GM18870 (cell line): ENCODE results near the gene PRDM12.

Experiments used
- ATAC-seq: cut with Tn5 transposase; IDR thresholded peaks from one replicate; pipeline ENCODE4 v1.9.1; 2021; ENCODE audit warnings: moderate library complexity; ENCODE audit not compliant: unreplicated experiment

PRDM12 gene

GRCh38 chr9:130714586-130715110, 50.3 kb downstream of the PRDM12 start:
- ATAC-seq = no peak

- no peak for ATAC-seq
Measured at GRCh38 chr9:130715270-130715669, 50.9 kb downstream of the PRDM12 start.

GRCh38 chr9:130718562-130718961, 54.2 kb downstream of the PRDM12 start:
- no peak for ATAC-seq

- ATAC-seq = no peak
Measured at GRCh38 chr9:130720762-130721161, 56.4 kb downstream of the PRDM12 start.

GRCh38 chr9:130728721-130729120, 64.3 kb downstream of the PRDM12 start:
- no peak for ATAC-seq

GRCh38 chr9:130729145-130729544, 64.8 kb downstream of the PRDM12 start:
- no peak for ATAC-seq

- ATAC-seq = no peak
Measured at GRCh38 chr9:130731355-130731754, 67.0 kb downstream of the PRDM12 start.

GRCh38 chr9:130732136-130732535, 67.7 kb downstream of the PRDM12 start:
- ATAC-seq = no peak
